HG02678 (cell line): Measurements from ENCODE around the gene MATR3.
"Not testable (repeated sequence)": the region's sequence is repeated elsewhere in the genome, so short reads cannot be mapped to it uniquely, and the experiment has no call there.

Experiments
- ATAC-seq: cut with Tn5 transposase; IDR thresholded peaks from one replicate; pipeline ENCODE4 v1.9.1; 2021; ENCODE audit warnings: mild to moderate bottlenecking, moderate library complexity; ENCODE audit not compliant: unreplicated experiment

The MATR3 gene

DNA sequence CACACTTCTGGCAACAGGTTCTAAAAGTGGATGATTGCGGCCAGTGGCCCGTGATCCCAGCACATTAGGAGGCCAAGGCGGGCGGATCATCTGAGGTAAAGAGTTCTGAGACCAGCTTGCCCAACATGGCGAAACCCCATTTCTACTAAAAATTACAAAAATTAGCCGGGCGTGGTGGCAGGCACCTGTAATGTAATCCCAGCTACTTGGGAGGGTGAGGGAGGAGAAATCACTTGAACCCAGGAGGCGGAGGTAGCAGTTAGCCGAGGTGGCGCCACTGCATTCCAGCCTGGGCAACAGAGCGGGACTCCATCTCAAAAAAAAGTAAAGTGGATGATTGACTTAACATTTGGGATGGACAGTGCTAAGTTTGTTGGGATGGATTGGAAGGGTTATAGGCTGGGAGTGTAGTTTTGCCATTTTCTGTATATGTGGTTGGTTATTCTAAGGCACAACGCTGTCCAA lies 3.4 kb downstream of the MATR3 start:
- no peak for ATAC-seq

GRCh38 chr5:139297439-139298133 lies 4.0 kb downstream of the MATR3 start:
- no peak for ATAC-seq

DNA sequence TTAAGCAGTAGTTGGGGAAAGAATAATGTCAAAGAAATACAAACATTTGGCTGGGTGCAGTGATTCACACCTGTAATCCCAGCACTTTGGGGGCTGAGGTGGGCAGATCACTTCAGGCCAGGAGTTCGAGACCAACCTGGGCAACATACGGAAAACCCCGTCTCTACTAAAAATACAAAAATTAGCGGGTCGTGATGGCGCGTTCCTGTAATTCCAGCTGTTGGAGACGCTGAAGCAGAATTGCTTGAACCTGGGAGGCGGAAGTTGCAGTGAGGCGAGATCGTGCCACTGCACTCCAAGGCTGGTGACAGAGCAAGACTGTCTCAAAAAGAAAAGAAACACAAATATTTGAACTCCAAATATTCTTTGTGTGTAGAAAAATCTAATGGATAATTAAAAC lies 4.7 kb downstream of the MATR3 start:
- ATAC-seq, result no peak

GRCh38 chr5:139299486-139299885 lies 5.9 kb downstream of the MATR3 start:
- ATAC-seq, result no peak

- no peak for ATAC-seq
Measured at GRCh38 chr5:139301808-139302499, 8.4 kb downstream of the MATR3 start.

DNA sequence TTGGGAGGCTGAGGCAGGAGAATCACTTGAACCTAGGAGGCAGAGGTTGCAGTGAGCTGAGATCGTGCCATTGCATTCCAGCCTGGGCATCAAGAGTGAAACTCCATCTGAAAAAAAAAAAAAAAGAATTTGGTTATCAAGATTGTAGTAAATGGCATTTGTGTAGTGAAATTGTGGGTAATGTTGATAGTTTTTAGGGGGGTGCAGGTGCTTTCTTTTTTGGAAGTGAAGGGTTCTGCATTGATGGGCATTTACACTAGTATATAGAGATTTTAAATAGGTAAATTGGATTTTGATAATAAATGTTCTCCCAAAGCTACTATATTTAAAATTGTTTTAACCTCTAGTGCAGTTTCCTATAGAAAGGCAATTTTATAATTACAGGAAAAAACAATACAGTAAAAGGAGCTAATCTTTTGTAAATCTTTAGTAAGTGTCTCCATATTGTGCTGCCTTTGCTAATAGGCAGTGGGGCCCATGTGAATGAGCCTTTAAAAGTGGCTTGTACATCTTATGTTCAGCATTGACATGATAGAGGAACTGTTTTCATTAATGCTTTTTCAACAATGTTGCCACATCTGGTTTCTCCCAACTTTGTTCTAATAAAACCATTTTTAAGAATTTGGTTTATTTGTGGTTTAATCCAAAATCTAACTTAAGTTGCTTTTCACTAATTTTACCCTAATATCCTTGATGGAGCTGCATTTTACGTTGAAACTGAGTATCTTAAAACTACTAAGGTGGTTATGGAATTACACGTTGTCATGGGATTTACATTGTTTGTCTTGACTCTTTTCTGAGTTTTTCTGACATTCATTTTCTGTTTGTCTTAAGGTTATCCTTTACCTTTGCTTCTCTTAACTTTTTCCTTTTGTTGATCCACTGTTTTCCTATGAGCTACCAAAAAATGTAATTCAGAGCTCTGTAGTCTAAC lies 11.1 kb downstream of the MATR3 start:
- no peak for ATAC-seq

GRCh38 chr5:139306197-139306596 lies 12.7 kb downstream of the MATR3 start:
- no peak for ATAC-seq

DNA sequence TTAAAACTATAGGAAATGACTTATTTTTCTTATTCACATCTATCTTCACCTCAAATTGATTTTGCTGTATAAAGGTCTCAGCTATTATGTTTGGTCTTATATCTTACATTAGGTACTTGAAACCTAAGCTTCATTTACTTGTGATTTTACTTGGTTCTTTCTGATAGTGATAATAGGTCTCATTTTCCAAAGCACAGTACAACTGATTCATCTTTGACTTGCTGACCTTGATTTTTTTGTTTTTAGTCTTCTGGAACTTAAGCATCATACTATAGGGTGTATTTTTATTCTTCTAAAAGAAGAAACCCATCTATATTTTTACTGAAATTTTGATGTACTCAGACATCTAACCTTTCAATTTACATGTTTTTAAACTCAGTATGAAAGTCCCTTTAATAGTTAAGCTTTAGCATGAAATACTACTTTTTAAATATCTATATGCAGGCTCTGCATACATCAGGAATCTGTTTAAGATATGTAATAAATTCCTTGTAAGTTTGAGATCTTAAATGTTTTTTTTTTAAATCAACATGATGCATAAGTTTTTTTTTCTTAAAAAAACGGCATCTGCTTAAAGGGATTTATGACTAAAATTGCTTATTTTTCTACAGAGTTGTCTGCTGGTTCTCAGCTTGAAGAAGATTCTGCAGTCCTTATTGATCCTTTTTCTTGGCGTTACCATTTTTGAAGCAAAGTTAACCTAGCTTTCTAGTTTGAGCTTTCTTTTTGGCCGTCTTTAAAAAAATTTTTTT lies 13.3 kb downstream of the MATR3 start:
- ATAC-seq, result no peak

- ATAC-seq, result no peak
Measured at GRCh38 chr5:139308797-139309196, 15.3 kb downstream of the MATR3 start.

DNA sequence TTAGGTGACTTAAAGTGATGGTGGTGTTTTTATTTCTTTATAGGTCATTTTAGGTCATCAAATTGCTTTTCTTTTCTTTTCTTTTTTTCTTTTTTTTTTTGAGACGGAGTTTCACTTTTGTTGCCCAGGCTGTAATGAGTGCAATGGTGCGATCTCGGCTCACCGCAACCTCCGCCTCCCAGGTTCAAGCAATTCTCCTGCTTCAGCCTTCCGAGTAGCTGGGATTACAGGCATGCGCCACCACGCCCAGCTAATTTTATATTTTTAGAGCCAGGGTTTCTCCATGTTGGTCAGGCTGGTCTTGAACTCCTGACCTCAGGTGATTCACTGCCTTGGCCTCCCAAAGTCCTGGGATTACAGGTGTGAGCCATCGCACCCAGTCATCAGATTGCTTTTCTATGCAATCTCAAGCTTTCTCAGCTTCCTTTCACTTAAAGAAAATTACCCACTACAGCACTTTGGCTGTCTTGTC lies 17.2 kb downstream of the MATR3 start:
- not testable (repeated sequence) for ATAC-seq

DNA sequence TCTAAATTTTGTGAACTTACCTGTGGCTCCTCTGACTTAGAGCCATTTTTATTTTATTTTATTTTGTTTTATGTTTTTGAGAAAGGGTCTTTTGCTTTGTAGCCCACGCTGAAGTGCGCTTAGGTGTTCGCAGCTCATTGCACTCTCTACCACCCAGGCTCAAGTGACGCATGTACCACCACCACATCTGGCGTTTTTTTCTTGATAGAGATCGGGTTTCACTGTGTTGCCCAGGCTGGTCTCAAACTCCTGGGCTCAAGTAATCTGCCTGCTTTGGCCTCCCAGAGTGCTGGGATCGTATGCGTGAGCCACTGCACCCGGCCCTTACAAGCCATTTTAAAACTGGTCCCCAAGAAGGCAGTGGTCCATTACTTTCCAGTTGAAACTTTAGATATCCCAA lies 18.5 kb downstream of the MATR3 start:
- no peak for ATAC-seq

- no peak for ATAC-seq
Measured at GRCh38 chr5:139314276-139314675, 20.7 kb downstream of the MATR3 start.

DNA sequence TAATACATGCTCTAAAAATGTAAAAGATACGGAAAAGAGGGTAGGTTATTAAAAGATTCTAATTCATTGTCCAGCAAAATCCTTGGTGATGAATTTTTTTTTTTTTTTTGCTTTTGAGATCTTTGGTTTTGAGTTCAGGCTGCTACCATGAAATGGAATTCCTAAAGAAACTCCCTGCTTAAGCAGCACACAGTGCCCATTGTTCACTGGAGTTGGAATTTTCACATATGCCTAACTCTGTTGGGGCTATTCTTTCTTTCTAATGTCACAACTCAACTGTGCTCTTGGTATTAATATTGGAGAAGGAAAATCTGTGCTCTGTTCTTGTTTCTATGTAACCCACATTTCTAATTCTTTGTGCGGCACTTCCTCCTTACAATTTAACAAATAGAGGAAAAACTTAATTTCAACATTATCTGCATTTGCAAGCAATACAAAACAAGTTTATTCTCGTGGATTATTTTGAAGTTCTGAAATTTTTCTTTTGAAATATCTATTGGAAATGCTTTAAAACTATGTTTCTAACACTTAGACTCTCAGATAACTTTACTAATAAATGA lies 21.6 kb downstream of the MATR3 start:
- ATAC-seq, result no peak

- no peak for ATAC-seq
Measured at GRCh38 chr5:139335811-139336210, 42.3 kb downstream of the MATR3 start.

DNA sequence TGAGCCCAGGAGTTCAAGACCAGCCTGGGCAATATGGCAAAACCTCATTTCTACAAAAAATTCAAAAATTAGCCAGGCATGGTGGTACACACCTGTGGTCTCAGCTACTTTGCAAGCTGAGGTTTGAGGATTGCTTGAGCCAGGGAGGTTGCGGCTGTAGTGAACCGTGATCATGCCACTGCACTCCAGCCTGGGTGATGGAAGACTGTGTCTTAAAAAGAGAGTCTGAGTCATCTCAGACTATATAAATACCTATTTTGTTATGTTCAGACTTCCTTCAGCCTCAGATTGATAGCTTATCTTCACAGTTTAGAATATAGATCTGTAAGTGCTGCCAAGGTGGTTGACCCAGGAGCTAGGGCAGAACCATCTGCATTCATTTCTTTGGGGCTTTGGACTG lies 46.5 kb downstream of the MATR3 start:
- ATAC-seq, result no peak

DNA sequence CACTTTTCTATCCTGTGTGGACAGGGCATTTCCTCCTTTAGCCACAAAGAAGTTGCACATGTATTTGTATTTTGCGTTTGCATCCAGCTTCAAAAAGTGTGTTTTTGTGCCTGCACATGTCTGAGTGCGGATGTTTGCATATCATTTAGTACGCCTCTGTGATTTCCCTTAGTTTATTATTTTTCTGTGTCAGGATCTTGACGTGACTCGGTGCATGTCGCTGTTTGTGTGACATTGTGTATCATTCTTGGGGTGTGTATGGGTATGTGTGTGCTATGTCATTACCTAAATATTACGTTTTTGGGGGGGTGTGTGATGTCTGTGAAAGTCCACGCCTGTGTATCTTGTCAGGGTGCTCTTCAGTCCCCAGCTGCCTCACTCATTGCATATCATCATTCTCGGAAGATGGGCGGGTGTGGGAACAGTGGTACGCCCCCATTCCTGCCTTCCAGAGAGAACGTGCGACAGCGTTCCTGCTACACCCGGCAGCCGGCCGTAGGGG lies 47.7 kb downstream of the MATR3 start:
- ATAC-seq, result no peak

- peak; percentile 90 for ATAC-seq
Measured at GRCh38 chr5:139341689-139342422, 48.3 kb downstream of the MATR3 start, which contains the start of gene PAIP2. Gene PAIP2, plus strand, starts transcription at chr5:139341854. Its CDS starts 21,931 bp downstream, at chr5:139363785.

DNA sequence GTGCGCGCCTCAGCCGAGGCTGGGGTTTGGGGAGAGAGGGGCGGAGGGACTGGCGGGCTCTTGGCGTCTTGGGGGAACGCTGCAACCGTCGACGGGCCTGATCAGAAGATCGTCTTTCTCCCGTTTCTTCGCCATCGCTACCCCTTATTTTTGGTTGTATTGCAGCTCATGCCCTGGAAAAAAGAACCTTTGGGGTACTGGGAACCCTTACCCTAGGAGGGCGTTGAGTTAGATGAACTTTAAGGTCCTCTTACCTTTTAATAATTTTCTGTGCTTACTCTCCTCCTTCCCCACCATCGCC lies 48.8 kb downstream of the MATR3 start:
- peak; percentile 60 for ATAC-seq

DNA sequence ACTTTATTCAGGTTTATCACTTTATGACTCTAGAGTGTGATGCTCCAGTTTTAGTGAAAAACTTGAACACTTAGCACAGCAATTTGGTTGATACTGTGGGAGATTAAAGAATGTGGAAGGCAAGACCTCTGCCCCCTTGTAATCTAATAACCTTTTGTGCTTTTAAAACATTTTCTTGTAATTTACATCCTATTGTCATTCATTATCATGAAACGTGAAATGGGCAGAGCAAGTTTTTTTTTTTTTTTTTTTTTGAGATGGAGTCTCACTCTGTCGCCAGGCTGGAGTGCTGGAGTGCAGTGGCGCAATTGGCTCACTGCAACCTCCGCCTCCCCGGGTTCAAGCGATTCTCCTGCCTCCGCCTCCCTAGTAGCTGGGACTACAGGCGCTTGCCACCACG lies 49.9 kb downstream of the MATR3 start:
- no peak for ATAC-seq
